ENCODE data around the gene HTR1B. TPM values are rescaled to one million over a fixed set of nuclear protein-coding genes. Genes with fewer than 3 reads are reported as not detected.

HTR1B gene
- total RNA-seq, 1 donor from 2014 or later, result 1.2 TPM

DNA sequence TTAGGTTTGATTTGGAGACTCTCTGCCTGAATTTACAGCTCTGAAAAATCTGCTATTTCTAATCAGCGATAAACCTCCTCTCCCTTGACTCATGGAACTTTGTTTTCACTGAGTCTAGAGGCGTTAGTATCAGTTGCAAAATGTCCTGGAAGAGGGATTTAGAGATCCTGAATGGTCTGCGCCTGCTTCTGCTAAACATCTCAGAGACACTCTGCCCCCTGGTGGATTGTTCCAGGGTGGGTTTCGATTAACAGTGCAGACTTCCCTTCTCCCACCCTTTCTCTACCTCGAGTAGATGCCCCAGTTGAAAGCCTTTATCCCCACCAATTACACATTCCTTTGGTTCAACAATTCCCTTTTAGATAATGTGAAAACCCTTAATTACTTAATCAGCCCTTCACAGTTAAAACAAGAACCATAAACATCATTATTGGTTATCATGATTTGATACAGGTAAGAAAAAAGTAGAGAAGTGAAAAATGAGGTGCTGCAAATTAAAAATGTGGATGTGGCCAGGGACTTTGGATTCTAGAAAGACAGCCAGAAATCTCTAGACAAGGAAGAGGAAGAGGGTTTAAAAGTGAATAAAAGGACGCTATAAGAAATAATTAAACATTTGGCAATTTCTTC is 5.5 kb downstream of the HTR1B start:
- FAIRE-seq (peak; percentile 82), DNase-seq (ENCODE audit: low read depth) (peak; percentile 85)
- Histone ChIP-seq H2AFZ (ENCODE audit: low read depth, low read length) (no peak overlapping the region), H3K4me3 (ENCODE audit: insufficient read depth, low read depth, low read length) (no peak overlapping the region), H3K4me1 (ENCODE audit: insufficient read depth, low read length) (peaks cover 25% of the 10 kb centered on the region), H3K36me3 (ENCODE audit: insufficient read depth, low read length) (no peaks in the 10 kb centered on the region), H4K20me1 (ENCODE audit: insufficient read depth, low read length) (no peaks in the 10 kb centered on the region), H3K9me3 (ENCODE audit: insufficient read depth, low read depth, low read length) (no peaks in the 10 kb centered on the region), H3K27me3 (ENCODE audit: insufficient read depth, low read length) (no peaks in the 10 kb centered on the region), H3K27ac (ENCODE audit: low read depth, low read length) (peak overlapping the region; percentile 93), H3K9ac (ENCODE audit: low read length) (peak overlapping the region; percentile 45), H3K4me2 (ENCODE audit: low read length) (peak overlapping the region; percentile 26), H3K79me2 (ENCODE audit: insufficient read depth, low read length) (peaks cover 17% of the 10 kb centered on the region)
- H3K9me3 Mint-ChIP-seq (ENCODE audit: unreplicated experiment), result no peaks in the 10 kb centered on the region
- H3K36me3 Mint-ChIP-seq (ENCODE audit: low read depth, unreplicated experiment), result no peaks in the 10 kb centered on the region
- peaks cover 14% of the 10 kb centered on the region for H3K27me3 Mint-ChIP-seq (ENCODE audit: low read depth, unreplicated experiment)
- no peak overlapping the region for H3K4me3 Mint-ChIP-seq (ENCODE audit: unreplicated experiment)
- H3K4me1 Mint-ChIP-seq (ENCODE audit: low read depth, unreplicated experiment), result peaks cover 28% of the 10 kb centered on the region
- H3K27ac Mint-ChIP-seq (ENCODE audit: unreplicated experiment), result peak overlapping the region; percentile 100
- TF ChIP-seq EZH2 (IDR thresholded peaks at IDR 0.05; ENCODE audit: insufficient read depth, low read length), result no peak
- TF ChIP-seq, protein P1, sequence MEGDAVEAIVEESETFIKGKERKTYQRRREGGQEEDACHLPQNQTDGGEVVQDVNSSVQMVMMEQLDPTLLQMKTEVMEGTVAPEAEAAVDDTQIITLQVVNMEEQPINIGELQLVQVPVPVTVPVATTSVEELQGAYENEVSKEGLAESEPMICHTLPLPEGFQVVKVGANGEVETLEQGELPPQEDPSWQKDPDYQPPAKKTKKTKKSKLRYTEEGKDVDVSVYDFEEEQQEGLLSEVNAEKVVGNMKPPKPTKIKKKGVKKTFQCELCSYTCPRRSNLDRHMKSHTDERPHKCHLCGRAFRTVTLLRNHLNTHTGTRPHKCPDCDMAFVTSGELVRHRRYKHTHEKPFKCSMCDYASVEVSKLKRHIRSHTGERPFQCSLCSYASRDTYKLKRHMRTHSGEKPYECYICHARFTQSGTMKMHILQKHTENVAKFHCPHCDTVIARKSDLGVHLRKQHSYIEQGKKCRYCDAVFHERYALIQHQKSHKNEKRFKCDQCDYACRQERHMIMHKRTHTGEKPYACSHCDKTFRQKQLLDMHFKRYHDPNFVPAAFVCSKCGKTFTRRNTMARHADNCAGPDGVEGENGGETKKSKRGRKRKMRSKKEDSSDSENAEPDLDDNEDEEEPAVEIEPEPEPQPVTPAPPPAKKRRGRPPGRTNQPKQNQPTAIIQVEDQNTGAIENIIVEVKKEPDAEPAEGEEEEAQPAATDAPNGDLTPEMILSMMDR (IDR thresholded peaks at IDR 0.05; ENCODE audit: insufficient read depth, low read depth, low read length), result peak; percentile 76

DNA sequence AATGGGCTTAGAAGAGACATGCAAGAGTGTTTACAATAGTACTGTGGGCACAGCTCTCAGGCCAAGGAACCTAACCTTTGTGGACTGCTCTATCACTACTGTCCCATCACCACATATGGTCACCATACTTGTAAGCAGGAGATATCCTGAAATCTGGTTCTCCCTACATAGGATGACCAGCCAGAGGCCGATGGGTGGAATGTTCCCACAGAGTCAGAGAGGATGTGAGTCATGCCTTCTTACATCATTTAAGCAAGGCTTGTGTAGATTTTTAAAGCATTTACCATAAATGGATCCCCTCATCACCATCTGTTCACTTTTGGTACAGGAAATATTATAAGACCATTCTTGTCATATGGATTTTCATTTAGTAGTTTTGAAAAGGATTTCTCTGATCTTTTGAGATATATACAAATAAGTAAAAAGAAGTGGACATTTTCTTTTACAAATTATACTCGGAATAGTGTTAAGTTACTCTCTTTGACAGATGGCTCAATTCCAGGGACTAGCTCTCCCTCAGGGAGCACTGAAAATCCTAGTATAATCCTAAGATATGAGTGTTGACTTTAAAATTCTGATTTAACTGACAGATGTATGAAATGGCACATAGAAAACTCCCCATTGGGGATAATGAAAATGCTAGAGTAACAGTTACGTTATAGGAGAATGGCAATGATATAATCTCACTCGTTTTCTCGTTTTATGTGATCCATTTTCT is 6.6 kb downstream of the HTR1B start:
- Histone ChIP-seq H3K36me3 (ENCODE audit: insufficient read depth, low read length) (no peaks in the 10 kb centered on the region), H4K20me1 (ENCODE audit: insufficient read depth, low read length) (no peaks in the 10 kb centered on the region), H3K9ac (ENCODE audit: low read length) (peak overlapping the region; percentile 54), H3K9me3 (ENCODE audit: insufficient read depth, low read depth, low read length) (no peaks in the 10 kb centered on the region), H3K79me2 (ENCODE audit: insufficient read depth, low read length) (peaks cover 5% of the 10 kb centered on the region), H3K4me3 (ENCODE audit: insufficient read depth, low read depth, low read length) (no peak overlapping the region), H3K27ac (ENCODE audit: low read depth, low read length) (peak overlapping the region; percentile 93), H2AFZ (ENCODE audit: low read depth, low read length) (no peak overlapping the region), H3K4me1 (ENCODE audit: insufficient read depth, low read length) (peaks cover 21% of the 10 kb centered on the region), H3K27me3 (ENCODE audit: insufficient read depth, low read length) (no peaks in the 10 kb centered on the region), H3K4me2 (ENCODE audit: low read length) (peak overlapping the region; percentile 26)
- peak; percentile 92 for FAIRE-seq
- H3K4me3 Mint-ChIP-seq (ENCODE audit: unreplicated experiment), result no peak overlapping the region
- H3K36me3 Mint-ChIP-seq (ENCODE audit: low read depth, unreplicated experiment), result no peaks in the 10 kb centered on the region
- peak overlapping the region; percentile 100 for H3K27ac Mint-ChIP-seq (ENCODE audit: unreplicated experiment)
- no peaks in the 10 kb centered on the region for H3K9me3 Mint-ChIP-seq (ENCODE audit: unreplicated experiment)
- peaks cover 3% of the 10 kb centered on the region for H3K27me3 Mint-ChIP-seq (ENCODE audit: low read depth, unreplicated experiment)
- peak; percentile 99 for DNase-seq (ENCODE audit: low read depth)
- TF ChIP-seq EZH2 (IDR thresholded peaks at IDR 0.05; ENCODE audit: insufficient read depth, low read length), result no peak
- TF ChIP-seq, protein P1 (IDR thresholded peaks at IDR 0.05; ENCODE audit: insufficient read depth, low read depth, low read length), result no peak
- peaks cover 25% of the 10 kb centered on the region for H3K4me1 Mint-ChIP-seq (ENCODE audit: low read depth, unreplicated experiment)

DNA sequence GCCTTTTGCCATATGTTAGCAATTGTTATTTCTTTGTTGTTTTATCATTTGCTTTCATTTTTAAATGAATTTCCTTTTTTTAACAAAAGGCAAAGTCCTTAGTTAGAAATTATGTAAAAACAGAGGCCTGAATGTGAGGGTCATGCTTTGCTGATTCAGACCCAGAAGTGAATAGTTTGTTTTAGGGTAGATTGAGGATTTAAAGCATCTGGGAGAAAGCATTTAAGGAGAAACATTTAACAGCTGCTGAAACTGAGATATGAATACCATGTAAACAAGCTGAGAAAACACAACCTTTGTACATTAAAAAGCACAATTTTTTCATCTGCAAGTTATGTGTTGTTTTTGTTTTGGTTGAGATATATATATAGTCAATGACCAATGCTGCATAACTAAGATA is 8.0 kb downstream of the HTR1B start:
- Histone ChIP-seq H3K9me3 (ENCODE audit: insufficient read depth, low read depth, low read length) (no peaks in the 10 kb centered on the region), H3K27me3 (ENCODE audit: insufficient read depth, low read length) (no peaks in the 10 kb centered on the region), H4K20me1 (ENCODE audit: insufficient read depth, low read length) (no peaks in the 10 kb centered on the region), H3K9ac (ENCODE audit: low read length) (no peak overlapping the region), H3K27ac (ENCODE audit: low read depth, low read length) (peak overlapping the region; percentile 93), H3K4me2 (ENCODE audit: low read length) (no peak overlapping the region), H3K79me2 (ENCODE audit: insufficient read depth, low read length) (no peaks in the 10 kb centered on the region), H3K4me3 (ENCODE audit: insufficient read depth, low read depth, low read length) (no peak overlapping the region), H3K4me1 (ENCODE audit: insufficient read depth, low read length) (peaks cover 19% of the 10 kb centered on the region), H2AFZ (ENCODE audit: low read depth, low read length) (no peak overlapping the region), H3K36me3 (ENCODE audit: insufficient read depth, low read length) (no peaks in the 10 kb centered on the region)
- no peaks in the 10 kb centered on the region for H3K27me3 Mint-ChIP-seq (ENCODE audit: low read depth, unreplicated experiment)
- TF ChIP-seq EZH2 (IDR thresholded peaks at IDR 0.05; ENCODE audit: insufficient read depth, low read length), result no peak
- TF ChIP-seq, protein P1 (IDR thresholded peaks at IDR 0.05; ENCODE audit: insufficient read depth, low read depth, low read length), result no peak
- peaks cover 25% of the 10 kb centered on the region for H3K4me1 Mint-ChIP-seq (ENCODE audit: low read depth, unreplicated experiment)
- H3K36me3 Mint-ChIP-seq (ENCODE audit: low read depth, unreplicated experiment), result no peaks in the 10 kb centered on the region
- FAIRE-seq, result peak; percentile 17
- peak overlapping the region; percentile 100 for H3K27ac Mint-ChIP-seq (ENCODE audit: unreplicated experiment)
- no peaks in the 10 kb centered on the region for H3K9me3 Mint-ChIP-seq (ENCODE audit: unreplicated experiment)
- DNase-seq (ENCODE audit: low read depth), result peak; percentile 2
- no peak overlapping the region for H3K4me3 Mint-ChIP-seq (ENCODE audit: unreplicated experiment)
